ENCODE data around the gene KCTD11. TPM values are rescaled to one million over a fixed set of nuclear protein-coding genes. Genes with fewer than 3 reads are reported as not detected.
A peak's percentile ranks its signal among the peaks of the same experiment; 100 is the strongest.

The KCTD11 gene
- total and polyA plus RNA-seq, 2 of the 13 experiments (the other 11 are each of a cell fraction or from before 2014, with no cell fraction given): 1.6 to 2.6 TPM

DNA sequence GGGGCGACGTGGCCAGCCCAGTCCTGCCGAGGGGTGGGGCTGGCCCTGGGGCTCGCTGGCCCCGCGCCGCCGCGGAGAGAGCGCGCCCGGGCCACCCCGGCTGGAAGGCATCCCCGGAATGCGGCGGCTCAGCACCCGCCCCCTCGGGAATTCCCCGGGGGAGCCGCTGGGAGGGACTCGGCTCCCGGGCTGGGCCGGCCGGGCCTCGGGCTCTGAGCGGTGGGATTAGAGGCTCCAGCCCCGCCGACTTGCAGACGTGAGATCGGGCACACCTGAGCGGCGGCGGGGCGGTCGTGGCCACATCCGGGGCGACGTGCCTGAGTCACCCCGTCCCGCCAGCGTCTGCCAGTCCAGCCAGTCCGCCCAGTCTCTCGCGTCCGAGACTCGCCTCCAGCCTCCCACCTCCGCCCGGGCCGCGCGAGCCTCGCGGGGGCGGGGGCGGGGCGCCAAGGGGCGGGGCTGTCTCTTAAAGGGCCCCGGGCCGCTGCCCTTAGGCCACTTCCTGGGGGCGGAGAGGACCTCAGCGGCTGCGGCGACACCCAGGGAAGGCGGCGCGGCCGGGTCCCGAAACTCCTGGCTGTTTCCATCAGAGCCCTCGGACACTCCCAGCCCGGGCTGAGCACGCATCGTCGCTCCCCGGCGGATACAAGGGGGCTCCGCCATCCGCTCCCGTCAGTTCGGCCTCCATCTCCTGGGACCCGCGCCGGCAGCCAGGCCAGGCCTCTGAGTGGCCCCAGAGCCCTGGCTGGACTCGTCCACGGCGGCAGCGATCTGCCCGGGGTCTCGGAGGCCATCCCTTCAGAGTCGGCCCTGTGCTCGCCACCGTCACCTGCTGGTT, at the start of gene KCTD11 (continued):
- TF ChIP-seq, protein P1, sequence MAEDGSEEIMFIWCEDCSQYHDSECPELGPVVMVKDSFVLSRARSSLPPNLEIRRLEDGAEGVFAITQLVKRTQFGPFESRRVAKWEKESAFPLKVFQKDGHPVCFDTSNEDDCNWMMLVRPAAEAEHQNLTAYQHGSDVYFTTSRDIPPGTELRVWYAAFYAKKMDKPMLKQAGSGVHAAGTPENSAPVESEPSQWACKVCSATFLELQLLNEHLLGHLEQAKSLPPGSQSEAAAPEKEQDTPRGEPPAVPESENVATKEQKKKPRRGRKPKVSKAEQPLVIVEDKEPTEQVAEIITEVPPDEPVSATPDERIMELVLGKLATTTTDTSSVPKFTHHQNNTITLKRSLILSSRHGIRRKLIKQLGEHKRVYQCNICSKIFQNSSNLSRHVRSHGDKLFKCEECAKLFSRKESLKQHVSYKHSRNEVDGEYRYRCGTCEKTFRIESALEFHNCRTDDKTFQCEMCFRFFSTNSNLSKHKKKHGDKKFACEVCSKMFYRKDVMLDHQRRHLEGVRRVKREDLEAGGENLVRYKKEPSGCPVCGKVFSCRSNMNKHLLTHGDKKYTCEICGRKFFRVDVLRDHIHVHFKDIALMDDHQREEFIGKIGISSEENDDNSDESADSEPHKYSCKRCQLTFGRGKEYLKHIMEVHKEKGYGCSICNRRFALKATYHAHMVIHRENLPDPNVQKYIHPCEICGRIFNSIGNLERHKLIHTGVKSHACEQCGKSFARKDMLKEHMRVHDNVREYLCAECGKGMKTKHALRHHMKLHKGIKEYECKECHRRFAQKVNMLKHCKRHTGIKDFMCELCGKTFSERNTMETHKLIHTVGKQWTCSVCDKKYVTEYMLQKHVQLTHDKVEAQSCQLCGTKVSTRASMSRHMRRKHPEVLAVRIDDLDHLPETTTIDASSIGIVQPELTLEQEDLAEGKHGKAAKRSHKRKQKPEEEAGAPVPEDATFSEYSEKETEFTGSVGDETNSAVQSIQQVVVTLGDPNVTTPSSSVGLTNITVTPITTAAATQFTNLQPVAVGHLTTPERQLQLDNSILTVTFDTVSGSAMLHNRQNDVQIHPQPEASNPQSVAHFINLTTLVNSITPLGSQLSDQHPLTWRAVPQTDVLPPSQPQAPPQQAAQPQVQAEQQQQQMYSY (CRISPR knock-in tag; IDR thresholded peaks at IDR 0.05): peak; percentile 76
- TF ChIP-seq FOXK1 (CRISPR knock-in tag; IDR thresholded peaks at IDR 0.05; ENCODE audit: borderline replicate concordance, low read depth): peak; percentile 16; the same call in 1 of the 2 replicates
- TF ChIP-seq, protein P2, sequence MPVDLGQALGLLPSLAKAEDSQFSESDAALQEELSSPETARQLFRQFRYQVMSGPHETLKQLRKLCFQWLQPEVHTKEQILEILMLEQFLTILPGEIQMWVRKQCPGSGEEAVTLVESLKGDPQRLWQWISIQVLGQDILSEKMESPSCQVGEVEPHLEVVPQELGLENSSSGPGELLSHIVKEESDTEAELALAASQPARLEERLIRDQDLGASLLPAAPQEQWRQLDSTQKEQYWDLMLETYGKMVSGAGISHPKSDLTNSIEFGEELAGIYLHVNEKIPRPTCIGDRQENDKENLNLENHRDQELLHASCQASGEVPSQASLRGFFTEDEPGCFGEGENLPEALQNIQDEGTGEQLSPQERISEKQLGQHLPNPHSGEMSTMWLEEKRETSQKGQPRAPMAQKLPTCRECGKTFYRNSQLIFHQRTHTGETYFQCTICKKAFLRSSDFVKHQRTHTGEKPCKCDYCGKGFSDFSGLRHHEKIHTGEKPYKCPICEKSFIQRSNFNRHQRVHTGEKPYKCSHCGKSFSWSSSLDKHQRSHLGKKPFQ (CRISPR knock-in tag; IDR thresholded peaks at IDR 0.05; ENCODE audit: insufficient replicate concordance): peak; percentile 80
- 0 out of 2 replicates have a peak, but pooled peaks have one; percentile 52 for TF ChIP-seq PPARG (CRISPR knock-in tag; conservative IDR thresholded peaks at IDR 0.05)
- 0 out of 2 replicates have a peak, but pooled peaks have one; percentile 24 for TF ChIP-seq KLF13 (CRISPR knock-in tag; IDR thresholded peaks at IDR 0.05)
- TF ChIP-seq THAP11 (CRISPR knock-in tag; IDR thresholded peaks at IDR 0.05): peak; percentile 70
- TF ChIP-seq, protein P3, sequence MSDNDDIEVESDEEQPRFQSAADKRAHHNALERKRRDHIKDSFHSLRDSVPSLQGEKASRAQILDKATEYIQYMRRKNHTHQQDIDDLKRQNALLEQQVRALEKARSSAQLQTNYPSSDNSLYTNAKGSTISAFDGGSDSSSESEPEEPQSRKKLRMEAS (IDR thresholded peaks at IDR 0.05): peak; percentile 58
- peak; percentile 48; the same call in 1 of the 2 replicates for TF ChIP-seq ZNF143 (CRISPR knock-in tag; IDR thresholded peaks at IDR 0.05)
- peak; percentile 77 for TF ChIP-seq HOXA5 (CRISPR knock-in tag; IDR thresholded peaks at IDR 0.05)
- TF ChIP-seq SAFB2 (CRISPR knock-in tag; IDR thresholded peaks at IDR 0.05; ENCODE audit: borderline replicate concordance, low read depth): 0 out of 2 replicates have a peak, but pooled peaks have one; percentile 60
- no peak for TF ChIP-seq ZNF343 (CRISPR knock-in tag; IDR thresholded peaks at IDR 0.05)
- peak; percentile 77 for TF ChIP-seq POLR2G (IDR thresholded peaks at IDR 0.05; ENCODE audit: low read depth, low read length)
- TF ChIP-seq, protein P4, sequence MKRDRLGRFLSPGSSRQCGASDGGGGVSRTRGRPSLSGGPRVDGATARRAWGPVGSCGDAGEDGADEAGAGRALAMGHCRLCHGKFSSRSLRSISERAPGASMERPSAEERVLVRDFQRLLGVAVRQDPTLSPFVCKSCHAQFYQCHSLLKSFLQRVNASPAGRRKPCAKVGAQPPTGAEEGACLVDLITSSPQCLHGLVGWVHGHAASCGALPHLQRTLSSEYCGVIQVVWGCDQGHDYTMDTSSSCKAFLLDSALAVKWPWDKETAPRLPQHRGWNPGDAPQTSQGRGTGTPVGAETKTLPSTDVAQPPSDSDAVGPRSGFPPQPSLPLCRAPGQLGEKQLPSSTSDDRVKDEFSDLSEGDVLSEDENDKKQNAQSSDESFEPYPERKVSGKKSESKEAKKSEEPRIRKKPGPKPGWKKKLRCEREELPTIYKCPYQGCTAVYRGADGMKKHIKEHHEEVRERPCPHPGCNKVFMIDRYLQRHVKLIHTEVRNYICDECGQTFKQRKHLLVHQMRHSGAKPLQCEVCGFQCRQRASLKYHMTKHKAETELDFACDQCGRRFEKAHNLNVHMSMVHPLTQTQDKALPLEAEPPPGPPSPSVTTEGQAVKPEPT (CRISPR knock-in tag; IDR thresholded peaks at IDR 0.05; ENCODE audit: low read depth): no peak
- TF ChIP-seq ZSCAN21 (CRISPR knock-in tag; IDR thresholded peaks at IDR 0.05; ENCODE audit: borderline replicate concordance): peak; percentile 71
- TF ChIP-seq SPEN (CRISPR knock-in tag; IDR thresholded peaks at IDR 0.05; ENCODE audit: low read depth): peak; percentile 69; the same call in 1 of the 2 replicates
- TF ChIP-seq, protein P5, sequence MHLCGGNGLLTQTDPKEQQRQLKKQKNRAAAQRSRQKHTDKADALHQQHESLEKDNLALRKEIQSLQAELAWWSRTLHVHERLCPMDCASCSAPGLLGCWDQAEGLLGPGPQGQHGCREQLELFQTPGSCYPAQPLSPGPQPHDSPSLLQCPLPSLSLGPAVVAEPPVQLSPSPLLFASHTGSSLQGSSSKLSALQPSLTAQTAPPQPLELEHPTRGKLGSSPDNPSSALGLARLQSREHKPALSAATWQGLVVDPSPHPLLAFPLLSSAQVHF (CRISPR knock-in tag; IDR thresholded peaks at IDR 0.05): 0 out of 2 replicates have a peak, but pooled peaks have one; percentile 45
- TF ChIP-seq, protein P6, sequence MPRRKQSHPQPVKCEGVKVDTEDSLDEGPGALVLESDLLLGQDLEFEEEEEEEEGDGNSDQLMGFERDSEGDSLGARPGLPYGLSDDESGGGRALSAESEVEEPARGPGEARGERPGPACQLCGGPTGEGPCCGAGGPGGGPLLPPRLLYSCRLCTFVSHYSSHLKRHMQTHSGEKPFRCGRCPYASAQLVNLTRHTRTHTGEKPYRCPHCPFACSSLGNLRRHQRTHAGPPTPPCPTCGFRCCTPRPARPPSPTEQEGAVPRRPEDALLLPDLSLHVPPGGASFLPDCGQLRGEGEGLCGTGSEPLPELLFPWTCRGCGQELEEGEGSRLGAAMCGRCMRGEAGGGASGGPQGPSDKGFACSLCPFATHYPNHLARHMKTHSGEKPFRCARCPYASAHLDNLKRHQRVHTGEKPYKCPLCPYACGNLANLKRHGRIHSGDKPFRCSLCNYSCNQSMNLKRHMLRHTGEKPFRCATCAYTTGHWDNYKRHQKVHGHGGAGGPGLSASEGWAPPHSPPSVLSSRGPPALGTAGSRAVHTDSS (CRISPR knock-in tag; conservative IDR thresholded peaks at IDR 0.05): no peak
- TF ChIP-seq MIXL1 (CRISPR knock-in tag; IDR thresholded peaks at IDR 0.05): peak; percentile 10; the same call in 1 of the 2 replicates
